Measurements from ENCODE around the gene ABI3BP.

GRCh38 chr3:100941041-100941440, 52.2 kb downstream of the ABI3BP start:
- TF ChIP-seq EZH2 (IDR thresholded peaks at IDR 0.05; ENCODE audit: borderline replicate concordance, low read length), result no peak
- TF ChIP-seq CTCF (IDR thresholded peaks at IDR 0.05; ENCODE audit: low read length), result no peak

Data from OCI-LY1 (cell line).